ENCODE data around the gene ITPRIPL1.
A peak's percentile ranks its signal among the peaks of the same experiment; 100 is the strongest.

Gene ITPRIPL1

DNA sequence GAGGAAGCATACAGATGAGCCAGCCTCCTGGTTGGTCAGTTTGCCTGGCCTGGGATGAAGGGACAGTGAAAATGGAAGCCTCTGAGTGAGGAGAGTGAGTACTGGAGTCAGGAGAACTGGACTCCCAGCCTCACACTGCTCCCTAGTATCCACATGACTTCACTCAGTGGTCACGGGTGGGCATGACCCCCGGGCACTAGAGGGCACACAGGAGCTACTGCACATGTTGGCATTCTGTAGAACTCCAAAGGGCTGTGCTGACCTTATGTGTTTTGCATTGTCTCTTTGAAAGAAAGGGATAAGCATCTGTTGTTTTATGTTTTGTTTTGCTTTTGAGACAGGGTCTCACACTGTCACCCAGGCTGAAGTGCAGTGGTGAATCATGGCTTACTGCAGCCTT lies 34.2 kb downstream of the ITPRIPL1 start:
- no peak for DNase-seq (ENCODE audit: extremely low spot score)
- POLR2A ChIA-PET, result no interaction called here
- CTCF ChIA-PET, result interaction anchor here (1.3 to 2.1 kb wide), 2 partner anchors 15 to 150 kb away, joined by 3 to 6 read pairs; no protein-coding TSS in a partner anchor
- peak; percentile 21 for TF ChIP-seq CTCF (IDR thresholded peaks at IDR 0.05; ENCODE audit: control extremely low read depth, extremely low read depth, low read depth, missing control alignments)

- TF ChIP-seq CTCF (IDR thresholded peaks at IDR 0.05; ENCODE audit: control extremely low read depth, extremely low read depth, low read depth, missing control alignments), result no peak
- POLR2A ChIA-PET, result no interaction called here
- CTCF ChIA-PET, result interaction anchor here (2.1 kb wide), 1 partner anchor 149 kb away, joined by 6 read pairs; no protein-coding TSS in a partner anchor
- DNase-seq (ENCODE audit: extremely low spot score), result no peak
Measured at GRCh38 chr2:96359866-96360265, 34.7 kb downstream of the ITPRIPL1 start.

- POLR2A ChIA-PET, result no interaction called here
- CTCF ChIA-PET, result interaction anchor here (0.8 to 0.9 kb wide), 2 partner anchors 46 to 193 kb away, joined by 3 read pairs; no protein-coding TSS in a partner anchor
Measured at GRCh38 chr2:96361751-96362150, 36.6 kb downstream of the ITPRIPL1 start.

DNA sequence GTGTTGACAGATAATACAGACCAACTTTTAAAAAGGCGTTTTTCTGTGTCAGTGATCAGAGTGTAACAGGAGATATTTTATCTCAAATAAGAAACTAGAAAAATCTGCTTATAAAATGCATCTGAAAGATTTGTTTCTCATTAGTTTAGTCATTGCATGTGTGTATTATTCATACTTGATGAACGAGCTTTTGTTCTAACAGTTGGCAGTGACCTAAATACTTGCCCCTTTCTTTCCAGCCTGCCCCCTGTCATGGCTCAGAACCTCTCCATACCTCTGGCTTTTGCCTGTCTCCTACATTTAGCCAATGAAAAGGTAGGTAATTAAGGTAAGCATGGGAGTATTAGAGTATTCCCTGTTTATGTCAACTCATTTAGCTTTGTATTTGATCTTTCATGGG lies 44.1 kb downstream of the ITPRIPL1 start:
- DNase-seq (ENCODE audit: extremely low spot score), result no peak
- POLR2A ChIA-PET, result no interaction called here
- TF ChIP-seq CTCF (IDR thresholded peaks at IDR 0.05; ENCODE audit: control extremely low read depth, extremely low read depth, low read depth, missing control alignments), result no peak
- CTCF ChIA-PET, result interaction anchor here (1.2 to 1.5 kb wide), 3 partner anchors 27 to 140 kb away, joined by 3 to 4 read pairs (median 3); no protein-coding TSS in a partner anchor

More at GRCh38 chr2:96361751-96362150, 36.6 kb downstream of the ITPRIPL1 start:
- no peak for DNase-seq (ENCODE audit: extremely low spot score)
- TF ChIP-seq CTCF (IDR thresholded peaks at IDR 0.05; ENCODE audit: control extremely low read depth, extremely low read depth, low read depth, missing control alignments), result no peak

GRCh38 chr2:96374211-96374951 lies 49.3 kb downstream of the ITPRIPL1 start:
- ChIA-PET POLR2A (no interaction called here), CTCF (no interaction called here)
- no peak for DNase-seq (ENCODE audit: extremely low spot score)
- no peak for TF ChIP-seq CTCF (IDR thresholded peaks at IDR 0.05; ENCODE audit: control extremely low read depth, extremely low read depth, low read depth, missing control alignments)

All from GM10248 (cell line).